ENCODE measurements around the gene SPEG. TPM values are rescaled to one million over a fixed set of nuclear protein-coding genes. Genes with fewer than 3 reads are reported as not detected.

SPEG gene
- total RNA-seq, 1 donor from 2014 or later: 0.05 TPM

DNA sequence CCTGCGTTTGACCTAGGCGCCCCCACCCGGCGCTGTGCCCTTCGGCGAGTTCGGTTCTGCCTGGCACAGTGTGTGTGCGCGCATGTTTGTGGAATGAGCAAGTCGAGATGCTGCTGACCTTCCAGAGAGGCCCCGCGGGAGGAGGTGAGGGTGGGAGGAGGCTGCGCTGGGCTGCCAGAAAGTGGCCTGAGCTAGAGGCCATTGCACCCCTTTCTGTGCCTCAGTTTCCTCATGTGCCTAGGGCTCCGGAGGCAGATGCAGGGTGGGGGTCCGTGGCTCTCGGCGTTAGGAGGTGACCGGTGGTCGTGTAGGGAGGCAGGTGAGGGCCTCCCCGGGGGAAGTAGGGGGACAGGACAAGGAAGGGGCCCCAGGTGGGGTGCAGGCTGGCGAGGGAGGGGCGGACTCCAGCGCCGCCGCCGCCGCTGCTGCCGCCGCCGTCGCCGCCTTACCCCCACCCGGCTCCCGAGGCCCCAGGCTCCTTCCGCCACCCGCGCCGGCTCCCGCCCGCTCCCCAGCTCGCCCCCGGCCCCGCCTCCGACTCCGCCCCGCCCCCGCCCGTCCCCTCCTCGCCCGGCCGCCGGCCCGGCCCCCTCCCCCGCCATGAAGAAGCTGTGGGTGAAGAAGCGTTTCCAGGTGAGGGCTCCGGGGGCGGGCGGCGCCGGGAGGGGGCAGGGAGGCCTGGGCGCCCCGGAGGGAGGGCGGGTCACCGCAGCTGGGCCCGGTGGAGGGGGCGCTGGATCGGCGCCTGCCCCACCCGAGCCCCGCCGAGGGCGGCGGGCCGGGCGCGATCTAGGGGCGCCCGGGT lies 7.0 kb downstream of the SPEG start:
- intact Hi-C loops (cut with micrococcal nuclease): loop anchor here (2.0 kb wide), 1 partner anchor 57 kb away; the partner anchor contains the start of gene GMPPA

- intact Hi-C loops (cut with micrococcal nuclease): no loop called here
These were observed 7.8 kb downstream of the SPEG start for GRCh38 chr2:219442256-219443015.

- intact Hi-C loops (cut with micrococcal nuclease): no loop called here
These were observed 8.5 kb downstream of the SPEG start for GRCh38 chr2:219443016-219443696.

DNA sequence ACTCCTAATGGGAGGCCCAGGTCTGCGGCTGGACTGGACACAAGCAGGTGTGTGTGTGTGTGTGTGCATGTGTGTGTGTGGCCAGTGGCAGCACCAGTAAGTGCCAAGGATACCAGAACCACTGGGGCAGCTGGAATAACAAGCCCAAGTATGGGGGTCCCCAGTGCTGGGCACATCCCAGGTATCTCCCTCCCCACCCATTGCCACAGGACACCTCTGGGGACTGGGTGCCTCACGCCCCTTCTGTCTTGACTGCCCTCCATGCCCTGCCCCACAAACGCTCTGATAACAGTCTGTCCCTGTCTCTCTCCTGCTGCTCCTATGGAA lies 9.0 kb downstream of the SPEG start:
- intact Hi-C loops (cut with micrococcal nuclease): no loop called here

GRCh38 chr2:219444566-219445091 lies 10.0 kb downstream of the SPEG start:
- intact Hi-C loops (cut with micrococcal nuclease): no loop called here

DNA sequence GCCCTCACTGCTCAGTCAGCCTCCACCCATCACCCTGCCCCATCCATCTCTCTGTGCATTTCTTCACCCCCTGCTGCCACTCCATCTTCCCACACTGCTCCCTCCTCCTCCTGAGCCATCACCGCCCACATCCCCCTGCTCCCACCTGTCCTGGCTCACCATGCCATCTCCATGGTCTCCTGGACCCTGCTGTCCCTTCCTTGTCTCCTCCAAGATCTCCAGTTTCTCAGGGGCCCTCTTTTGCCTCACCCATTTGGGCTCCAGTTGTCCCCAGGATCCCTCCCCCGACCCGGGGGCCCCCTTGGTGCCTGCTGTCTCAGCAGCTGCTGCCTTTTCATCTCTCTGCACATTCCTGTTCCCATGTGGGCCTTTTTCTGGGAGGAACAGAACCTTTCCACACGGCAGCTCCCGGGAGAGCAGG lies 10.6 kb downstream of the SPEG start:
- intact Hi-C loops (cut with micrococcal nuclease): no loop called here

GRCh38 chr2:219446101-219446504 lies 11.5 kb downstream of the SPEG start:
- intact Hi-C loops (cut with micrococcal nuclease): no loop called here

GRCh38 chr2:219446689-219447088 lies 12.0 kb downstream of the SPEG start:
- intact Hi-C loops (cut with micrococcal nuclease): no loop called here

DNA sequence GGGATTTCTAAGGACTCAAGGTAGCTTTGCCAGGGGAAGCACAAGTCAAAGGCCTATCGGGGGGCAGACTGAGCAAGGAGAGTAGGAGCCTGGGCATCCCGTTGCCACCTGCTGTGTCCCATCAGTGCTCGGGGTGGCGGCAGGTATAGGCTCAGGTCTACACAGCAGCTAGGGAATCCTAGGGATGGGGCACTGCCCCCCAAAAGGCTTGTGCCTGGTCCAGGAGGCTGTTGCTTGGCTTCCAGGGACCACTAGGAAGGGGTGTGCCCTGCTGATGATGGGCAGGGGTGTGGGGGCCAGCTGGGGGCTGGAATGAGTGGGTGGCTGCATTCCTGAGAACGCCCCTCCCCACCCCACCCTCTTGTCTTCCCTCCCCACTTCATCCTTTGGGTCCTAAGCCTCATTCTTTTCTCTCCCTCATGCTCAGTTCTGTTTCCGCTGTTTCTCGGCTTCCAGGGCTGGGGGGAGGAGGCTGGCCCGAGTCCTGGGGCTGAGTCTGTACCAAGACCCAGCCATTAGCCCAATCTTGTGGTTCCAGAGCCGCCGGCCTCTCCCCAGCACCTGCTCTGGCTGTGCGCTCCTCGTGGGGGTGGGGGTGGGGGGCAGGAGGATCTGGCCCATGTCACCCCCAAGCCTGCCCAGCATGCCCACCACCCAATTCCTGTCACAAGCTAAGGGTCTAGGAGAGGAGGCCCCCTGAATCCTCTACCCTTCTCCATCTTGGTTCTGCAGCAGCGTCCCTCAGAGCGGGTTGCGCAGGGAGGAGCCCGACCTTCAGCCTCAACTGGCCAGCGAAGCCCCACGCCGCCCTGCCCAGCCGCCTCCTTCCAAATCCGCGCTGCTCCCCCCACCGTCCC lies 12.8 kb downstream of the SPEG start:
- intact Hi-C loops (cut with micrococcal nuclease): no loop called here

GRCh38 chr2:219448099-219448775 lies 13.6 kb downstream of the SPEG start:
- intact Hi-C loops (cut with micrococcal nuclease): no loop called here

DNA sequence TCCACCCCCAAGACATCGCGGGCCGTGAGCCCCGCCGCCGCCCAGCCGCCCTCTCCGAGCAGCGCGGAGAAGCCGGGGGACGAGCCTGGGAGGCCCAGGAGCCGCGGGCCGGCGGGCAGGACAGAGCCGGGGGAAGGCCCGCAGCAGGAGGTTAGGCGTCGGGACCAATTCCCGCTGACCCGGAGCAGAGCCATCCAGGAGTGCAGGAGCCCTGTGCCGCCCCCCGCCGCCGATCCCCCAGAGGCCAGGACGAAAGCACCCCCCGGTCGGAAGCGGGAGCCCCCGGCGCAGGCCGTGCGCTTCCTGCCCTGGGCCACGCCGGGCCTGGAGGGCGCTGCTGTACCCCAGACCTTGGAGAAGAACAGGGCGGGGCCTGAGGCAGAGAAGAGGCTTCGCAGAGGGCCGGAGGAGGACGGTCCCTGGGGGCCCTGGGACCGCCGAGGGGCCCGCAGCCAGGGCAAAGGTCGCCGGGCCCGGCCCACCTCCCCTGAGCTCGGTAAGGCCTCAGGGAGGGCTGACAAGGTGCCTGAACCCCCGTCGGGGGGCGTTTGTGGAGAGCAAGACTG lies 14.2 kb downstream of the SPEG start:
- intact Hi-C loops (cut with micrococcal nuclease): no loop called here

GRCh38 chr2:219449609-219450008 lies 15.0 kb downstream of the SPEG start:
- intact Hi-C loops (cut with micrococcal nuclease): no loop called here

DNA sequence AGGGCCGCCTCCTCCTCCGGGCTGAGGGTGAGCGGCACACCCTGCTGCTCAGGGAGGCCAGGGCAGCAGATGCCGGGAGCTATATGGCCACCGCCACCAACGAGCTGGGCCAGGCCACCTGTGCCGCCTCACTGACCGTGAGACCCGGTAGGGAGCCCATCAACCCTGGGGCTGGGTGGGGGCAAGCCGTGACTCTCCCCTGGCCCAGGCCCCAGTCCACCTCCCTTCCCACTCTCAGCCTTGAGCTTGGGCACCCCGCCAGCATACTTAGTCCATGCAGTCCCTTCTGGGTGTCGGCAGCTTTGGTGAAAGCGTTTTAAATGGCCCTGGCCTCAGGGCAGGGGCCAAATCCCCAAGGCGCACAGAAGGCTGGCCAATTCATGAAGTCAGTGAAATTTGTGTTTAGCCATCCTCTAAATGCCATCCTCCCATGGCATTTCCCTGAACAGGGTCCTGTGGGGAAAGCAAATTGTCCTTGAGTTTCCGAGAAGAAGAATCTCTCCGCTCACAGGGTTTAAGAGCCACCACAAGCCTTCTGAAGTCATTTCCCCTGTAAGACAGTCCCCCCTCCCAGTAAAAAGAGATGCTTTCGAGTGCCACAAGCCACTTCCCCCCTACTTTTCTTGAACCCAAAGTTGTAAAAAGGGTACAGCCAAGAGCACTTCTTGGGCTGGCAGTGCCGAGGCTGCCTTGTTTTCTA lies 17.2 kb downstream of the SPEG start:
- intact Hi-C loops (cut with micrococcal nuclease): no loop called here

GRCh38 chr2:219452361-219453317 lies 18.0 kb downstream of the SPEG start:
- intact Hi-C loops (cut with micrococcal nuclease): no loop called here

DNA sequence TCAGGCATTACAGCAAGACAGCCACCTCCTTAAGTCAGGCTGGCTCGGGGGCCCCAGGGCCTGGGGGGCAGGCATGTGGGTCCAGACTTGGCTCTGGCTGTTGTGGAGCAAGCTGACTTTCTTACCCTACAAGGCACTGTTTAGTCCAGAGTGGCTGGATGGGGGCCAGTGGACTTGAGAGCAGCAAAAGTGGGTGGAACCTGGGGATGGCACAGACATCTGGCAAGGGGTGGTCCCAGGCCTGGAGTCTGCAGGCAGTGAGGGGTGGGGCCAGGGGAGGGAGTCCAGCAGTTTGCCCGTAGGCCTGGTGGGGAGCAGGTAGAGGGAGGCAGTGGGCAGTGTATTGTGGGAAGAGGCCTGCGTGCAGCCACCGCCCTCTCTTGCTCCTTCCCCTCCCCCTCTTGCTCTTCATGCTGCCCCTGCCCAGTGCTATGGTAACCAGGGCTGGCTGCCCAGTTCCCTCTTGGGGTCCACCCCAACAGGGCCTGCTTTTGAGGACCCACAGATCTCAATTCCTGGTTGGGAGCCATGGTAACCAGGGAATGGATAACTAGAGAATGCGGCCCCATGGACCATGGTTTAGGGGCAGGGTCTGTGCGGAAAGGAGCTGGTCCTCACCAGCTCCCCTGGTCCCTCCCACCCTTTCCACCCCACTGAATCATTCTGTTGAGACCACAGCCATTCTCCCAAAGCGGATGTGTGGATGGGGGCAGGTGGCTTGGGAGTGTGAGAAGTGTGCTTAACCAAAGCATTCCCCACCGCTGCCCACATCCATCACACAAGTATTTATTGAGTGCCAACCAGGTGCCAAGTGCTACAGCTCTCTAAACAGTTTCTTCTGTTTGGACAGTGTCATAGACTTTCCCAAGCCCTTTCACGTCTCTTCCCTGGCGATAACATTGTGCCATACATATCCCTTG lies 19.3 kb downstream of the SPEG start:
- intact Hi-C loops (cut with micrococcal nuclease): no loop called here

GRCh38 chr2:219455581-219455980 lies 20.9 kb downstream of the SPEG start:
- intact Hi-C loops (cut with micrococcal nuclease): no loop called here

DNA sequence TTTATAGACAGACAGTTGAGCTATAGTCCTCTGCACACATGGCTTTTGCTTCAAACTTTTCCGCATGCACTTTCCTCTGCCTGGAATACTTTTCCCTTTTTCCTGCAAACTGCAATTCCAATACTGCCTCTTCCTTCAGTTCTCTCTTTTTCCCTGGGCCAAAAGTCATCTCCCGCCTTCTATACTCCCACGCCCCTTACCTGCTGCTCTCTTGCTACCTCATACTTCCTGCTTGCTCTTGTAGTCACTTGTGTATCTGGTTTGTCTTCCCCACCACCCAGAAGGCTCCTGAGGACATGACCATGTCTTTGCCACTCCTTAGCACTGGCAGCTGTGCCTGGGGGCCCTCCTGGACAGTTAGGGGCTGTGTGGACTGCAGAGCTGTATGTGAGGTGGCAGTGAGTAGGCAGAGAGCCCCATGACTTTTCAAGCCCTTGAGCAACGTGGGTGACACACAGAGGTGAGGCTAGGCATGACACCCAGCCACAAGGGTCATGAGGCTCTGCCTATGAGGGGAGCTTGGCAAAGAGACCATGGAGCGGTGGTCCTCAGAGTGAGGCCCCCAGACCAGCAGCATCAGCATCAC lies 23.2 kb downstream of the SPEG start:
- intact Hi-C loops (cut with micrococcal nuclease): no loop called here
